ENCODE measurements around the gene ADAM12. TPM values are rescaled to one million over a fixed set of nuclear protein-coding genes. Genes with fewer than 3 reads are reported as not detected.
"Not testable (repeated sequence)": the region's sequence is repeated elsewhere in the genome, so short reads cannot be mapped to it uniquely, and the experiment has no call there.

The ADAM12 gene
- total RNA-seq, 1 donor from 2014 or later = 18.4 TPM

- Mint-ChIP-seq H3K4me1 (ENCODE audit: low read depth, unreplicated experiment) (peaks cover 20% of the 10 kb centered on the region), H3K36me3 (ENCODE audit: unreplicated experiment) (peaks cover 5% of the 10 kb centered on the region), H3K4me3 (ENCODE audit: unreplicated experiment) (no peak overlapping the region), H3K27me3 (ENCODE audit: unreplicated experiment) (no peaks in the 10 kb centered on the region), H3K9me3 (ENCODE audit: unreplicated experiment) (peaks cover 6% of the 10 kb centered on the region), H3K27ac (ENCODE audit: unreplicated experiment) (no peak overlapping the region)
- TF ChIP-seq CTCF (IDR thresholded peaks at IDR 0.05; ENCODE audit: partially characterized antibody, unreplicated experiment) = no peak
- DNase-seq = no peak
Measured at GRCh38 chr10:126057494-126057893, 330.8 kb downstream of the ADAM12 start.

GRCh38 chr10:126054191-126054590, 334.1 kb downstream of the ADAM12 start:
- Mint-ChIP-seq H3K27me3 (ENCODE audit: unreplicated experiment) (peaks cover 2% of the 10 kb centered on the region), H3K27ac (ENCODE audit: unreplicated experiment) (no peak overlapping the region), H3K9me3 (ENCODE audit: unreplicated experiment) (peaks cover 8% of the 10 kb centered on the region), H3K4me3 (ENCODE audit: unreplicated experiment) (no peak overlapping the region), H3K4me1 (ENCODE audit: low read depth, unreplicated experiment) (peaks cover 24% of the 10 kb centered on the region), H3K36me3 (ENCODE audit: unreplicated experiment) (no peaks in the 10 kb centered on the region)
- no peak for TF ChIP-seq CTCF (IDR thresholded peaks at IDR 0.05; ENCODE audit: partially characterized antibody, unreplicated experiment)
- no peak for DNase-seq

GRCh38 chr10:126052171-126052570, 336.1 kb downstream of the ADAM12 start:
- no peak overlapping the region for H3K27ac Mint-ChIP-seq (ENCODE audit: unreplicated experiment)
- no peak overlapping the region for H3K4me3 Mint-ChIP-seq (ENCODE audit: unreplicated experiment)
- H3K9me3 Mint-ChIP-seq (ENCODE audit: unreplicated experiment) = peaks cover 8% of the 10 kb centered on the region
- H3K4me1 Mint-ChIP-seq (ENCODE audit: low read depth, unreplicated experiment) = peaks cover 14% of the 10 kb centered on the region
- TF ChIP-seq CTCF (IDR thresholded peaks at IDR 0.05; ENCODE audit: partially characterized antibody, unreplicated experiment) = no peak
- DNase-seq = no peak
- H3K27me3 Mint-ChIP-seq (ENCODE audit: unreplicated experiment) = peaks cover 2% of the 10 kb centered on the region
- no peaks in the 10 kb centered on the region for H3K36me3 Mint-ChIP-seq (ENCODE audit: unreplicated experiment)

GRCh38 chr10:126049759-126050700, 338.2 kb downstream of the ADAM12 start:
- Mint-ChIP-seq H3K27me3 (ENCODE audit: unreplicated experiment) (peaks cover 2% of the 10 kb centered on the region), H3K36me3 (ENCODE audit: unreplicated experiment) (no peaks in the 10 kb centered on the region), H3K9me3 (ENCODE audit: unreplicated experiment) (peaks cover 8% of the 10 kb centered on the region), H3K4me3 (ENCODE audit: unreplicated experiment) (no peak overlapping the region), H3K27ac (ENCODE audit: unreplicated experiment) (no peak overlapping the region), H3K4me1 (ENCODE audit: low read depth, unreplicated experiment) (peaks cover 14% of the 10 kb centered on the region)
- DNase-seq = no peak
- TF ChIP-seq CTCF (IDR thresholded peaks at IDR 0.05; ENCODE audit: partially characterized antibody, unreplicated experiment) = no peak

- H3K9me3 Mint-ChIP-seq (ENCODE audit: unreplicated experiment); H3K27ac Mint-ChIP-seq (ENCODE audit: unreplicated experiment); H3K4me3 Mint-ChIP-seq (ENCODE audit: unreplicated experiment); H3K36me3 Mint-ChIP-seq (ENCODE audit: unreplicated experiment); H3K27me3 Mint-ChIP-seq (ENCODE audit: unreplicated experiment); DNase-seq: not testable (repeated sequence)
- H3K4me1 Mint-ChIP-seq (ENCODE audit: low read depth, unreplicated experiment) = peaks cover 14% of the 10 kb centered on the region
Measured at GRCh38 chr10:126047749-126048148, 340.5 kb downstream of the ADAM12 start.

Data from glutamatergic neuron (in vitro differentiated cells).